ENCODE measurements around the gene ATRX. TPM values are rescaled to one million over a fixed set of nuclear protein-coding genes. Genes with fewer than 3 reads are reported as not detected.

Gene ATRX
- total and polyA plus RNA-seq, 2 of the 8 experiments (the other 6 are each of a cell fraction or from before 2014, with no cell fraction given): 28.4 to 97.8 TPM

DNA sequence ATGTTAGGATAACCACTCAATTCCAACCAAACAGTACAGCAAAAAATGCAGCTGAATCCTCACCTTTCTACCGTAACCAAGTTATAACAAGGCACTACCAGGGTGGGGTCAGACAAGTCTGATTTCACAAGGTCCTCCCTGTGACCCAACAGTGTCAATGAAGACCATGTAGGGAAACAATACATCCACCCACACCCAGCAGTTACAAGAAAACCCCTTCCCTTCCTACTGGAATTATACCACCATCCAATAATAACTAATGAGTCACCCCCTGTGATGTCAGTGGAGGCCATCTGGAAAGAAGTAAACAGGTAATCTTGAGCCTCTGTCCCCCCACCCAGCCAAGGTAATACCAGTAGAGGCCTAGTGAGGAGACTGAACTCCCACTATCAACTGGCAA lies 221.2 kb downstream of the ATRX start:
- Histone ChIP-seq H3K79me2 (ENCODE audit: control insufficient read depth in 1 of 2, insufficient read depth in 2 of 2, low read length in 2 of 2) (no peaks in the 10 kb centered on the region), H2BK5ac (ENCODE audit: low read depth, low read length) (no peak overlapping the region), H2BK20ac (ENCODE audit: low read length) (no peak overlapping the region), H3K18ac (ENCODE audit: extremely low read depth, low read length) (no peak overlapping the region), H3K56ac (replicated peaks; ENCODE audit: insufficient read length, low read depth, low read length) (no peak overlapping the region), H2BK12ac (ENCODE audit: low read depth, low read length) (no peak overlapping the region), H2BK120ac (replicated peaks; ENCODE audit: low read depth, low read length) (no peak overlapping the region), H3K4me2 (ENCODE audit: insufficient read depth in 1 of 2, low read depth in 2 of 2, low read length in 2 of 2) (no peak overlapping the region), H3K4ac (replicated peaks; ENCODE audit: insufficient read length, low read depth, low read length) (no peak overlapping the region), H3K14ac (ENCODE audit: insufficient read length) (no peak overlapping the region), H3K79me1 (ENCODE audit: low read depth, low read length) (no peaks in the 10 kb centered on the region), H3K9ac (replicated peaks in 1 of 4; ENCODE audit: extremely low read depth in 1 of 4, low read depth in 3 of 4, low read length in 3 of 4) (no peak overlapping the region), H3K36me3 (ENCODE audit: control insufficient read depth in 2 of 4, insufficient read depth in 4 of 4, low read length in 3 of 4) (no peaks in the 10 kb centered on the region), H2AK5ac (ENCODE audit: low read depth, low read length) (no peak overlapping the region), H4K91ac (replicated peaks; ENCODE audit: insufficient read length, low read length) (no peak overlapping the region), H3K4me1 (replicated peaks in 1 of 4; ENCODE audit: control insufficient read depth in 3 of 4, insufficient read depth in 4 of 4, low read length in 3 of 4) (no peaks in the 10 kb centered on the region), H3K23ac (ENCODE audit: insufficient read length) (no peak overlapping the region), H3K27ac (ENCODE audit: low read depth, low read length) (no peak overlapping the region), H3K4me3 (ENCODE audit: extremely low read depth in 1 of 4, insufficient read depth in 2 of 4, low read depth in 3 of 4, low read length in 4 of 4) (no peak overlapping the region), H4K8ac (ENCODE audit: extremely low read depth, insufficient read depth, low read length) (no peak overlapping the region), H3K27me3 (replicated peaks in 1 of 4; ENCODE audit: control insufficient read depth in 3 of 4, extremely low read depth in 1 of 4, insufficient read depth in 3 of 4, low read length in 3 of 4) (no peaks in the 10 kb centered on the region), H2AFZ (ENCODE audit: low read length) (no peak overlapping the region), H2BK15ac (ENCODE audit: low read length) (no peak overlapping the region), H3K23me2 (ENCODE audit: low read depth, low read length) (no peaks in the 10 kb centered on the region), H3K9me3 (ENCODE audit: insufficient read depth in 2 of 2, low read depth in 1 of 2, low read length in 1 of 2) (no peaks in the 10 kb centered on the region), H4K5ac (ENCODE audit: insufficient read length, low read depth, low read length) (no peak overlapping the region), H4K20me1 (replicated peaks in 1 of 2; ENCODE audit: control insufficient read depth in 1 of 2, insufficient read depth in 2 of 2, low read length in 2 of 2) (no peaks in the 10 kb centered on the region)
- ChIA-PET POLR2A (ENCODE audit: partially characterized antibody) (no interaction called here), CTCF (ENCODE audit: partially characterized antibody) (no interaction called here)
- no peak for TF ChIP-seq CHD2 (IDR thresholded peaks at IDR 0.05; ENCODE audit: low read length)
- TF ChIP-seq CREB1 (IDR thresholded peaks at IDR 0.05): no peak
- DNase-seq (ENCODE audit: low read depth in 1 of 2, low spot score in 2 of 2) (no peak), FAIRE-seq (no peak)
- WGBS, 2 experiments (ENCODE audit: extremely low coverage in 1 of 2, insufficient coverage in 1 of 2, insufficient read length in 1 of 2, insufficient replicate concordance in 2 of 2, low coverage in 1 of 2, low lambda C conversion rate in 2 of 2, missing lambda C conversion rate in 1 of 2): 100% methylated on average over 1 of the region's 1 CpG; no CpG with 5 or more reads in 1 of the 2 experiments

Measured in H1 (cell line).